Limb (tissue), 2 donors: ENCODE data around the gene B3GALNT2.
A peak's percentile ranks its signal among the peaks of the same experiment; 100 is the strongest.

ENCODE experiments used
- DNase-seq, 2 donors: peaks; one replicate each; pipeline ENCODE4 v3.0.0-alpha.2; 2016; ENCODE audit errors: extremely low spot score in 2 of 2

Gene B3GALNT2

GRCh38 chr1:235455823-235456222, 48.4 kb downstream of the B3GALNT2 start:
- DNase-seq: no peak

- no peak for DNase-seq
These were observed 49.2 kb downstream of the B3GALNT2 start for GRCh38 chr1:235455097-235455496.

GRCh38 chr1:235454021-235454420, 50.2 kb downstream of the B3GALNT2 start:
- no peak for DNase-seq

- no peak for DNase-seq
These were observed 53.3 kb downstream of the B3GALNT2 start for GRCh38 chr1:235450886-235451483.

- DNase-seq: no peak
These were observed 53.8 kb downstream of the B3GALNT2 start for GRCh38 chr1:235450433-235450832.

- DNase-seq: no peak
These were observed 55.6 kb downstream of the B3GALNT2 start for GRCh38 chr1:235448616-235449015.

- DNase-seq: no peak
These were observed 61.3 kb downstream of the B3GALNT2 start for GRCh38 chr1:235442788-235443429.

GRCh38 chr1:235441159-235441685, 63.0 kb downstream of the B3GALNT2 start:
- no peak for DNase-seq

- DNase-seq: no peak
These were observed 70.3 kb downstream of the B3GALNT2 start for GRCh38 chr1:235434001-235434400.

GRCh38 chr1:235430991-235431390, 73.3 kb downstream of the B3GALNT2 start:
- DNase-seq: no peak

GRCh38 chr1:235429143-235429542, 75.1 kb downstream of the B3GALNT2 start:
- DNase-seq: no peak

GRCh38 chr1:235427447-235427846, 76.8 kb downstream of the B3GALNT2 start:
- no peak for DNase-seq

GRCh38 chr1:235426680-235427079, 77.6 kb downstream of the B3GALNT2 start:
- no peak for DNase-seq

- DNase-seq: no peak
These were observed 78.1 kb downstream of the B3GALNT2 start for GRCh38 chr1:235426143-235426542.

GRCh38 chr1:235425357-235425756, 78.9 kb downstream of the B3GALNT2 start:
- no peak for DNase-seq

GRCh38 chr1:235424092-235424491, 80.2 kb downstream of the B3GALNT2 start:
- no peak for DNase-seq

- no peak for DNase-seq
These were observed 81.0 kb downstream of the B3GALNT2 start for GRCh38 chr1:235423214-235423652.

GRCh38 chr1:235421751-235422150, 82.5 kb downstream of the B3GALNT2 start:
- no peak for DNase-seq

- DNase-seq: peak; percentile 69 to 77
These were observed 87.1 kb downstream of the B3GALNT2 start for GRCh38 chr1:235417086-235417697.

- no peak for DNase-seq
These were observed 87.6 kb downstream of the B3GALNT2 start for GRCh38 chr1:235416662-235417049.

- peak; percentile 51 to 58 for DNase-seq
These were observed 89.0 kb downstream of the B3GALNT2 start for GRCh38 chr1:235415008-235415904.
